Right lobe of liver (tissue), 6 donors: Measurements from ENCODE around the gene CADM2. TPM values are rescaled to one million over a fixed set of nuclear protein-coding genes. Genes with fewer than 3 reads are reported as not detected.

ENCODE experiments used
- ATAC-seq, 4 donors: fragments of 200-7000 bp; cut with Tn5 transposase; one replicate each; pipeline ENCODE4 v1.9.1; 2020; ENCODE audit warnings: mild to moderate bottlenecking in 4 of 4, moderate library complexity in 4 of 4
- DNase-seq, 3 donors: peaks; one replicate each; pipeline ENCODE4 v3.0.0-alpha.2; 2020
- H3K27ac ChIP-seq, 3 donors: fragments of 200-600 bp; one replicate each; pipeline ENCODE4 v1.8.0; 2022
- H3K27me3 ChIP-seq, 2 donors: fragments of 200-600 bp; one replicate each; pipeline ENCODE4 v1.8.0; 2022
- H3K36me3 ChIP-seq, 4 donors: fragments of 200-600 bp; sonication (generic) in 1 of 4; one replicate each; pipeline versions ENCODE4 v1.5.1 to v1.8.0; 2017 to 2022; ENCODE audit warnings: control low read depth in 1 of 4
- H3K4me1 ChIP-seq, 4 donors: fragments of 200-600 bp; sonication (generic) in 1 of 4; one replicate each; pipeline versions ENCODE4 v1.5.1 to v1.8.0; 2017 to 2022; ENCODE audit warnings: control low read depth in 1 of 4
- H3K4me3 ChIP-seq, 3 donors: fragments of 200-600 bp; one replicate each; pipeline ENCODE4 v1.8.0; 2022
- H3K9me3 ChIP-seq, 4 donors: fragments of 200-600 bp; sonication (generic) in 1 of 4; one replicate each; pipeline versions ENCODE4 v1.5.1 to v1.8.0; 2017 to 2022; ENCODE audit warnings: control low read depth in 1 of 4
- CTCF ChIP-seq, 4 donors: fragments of 200-600 bp in 3 of 4; fragments of 450-650 bp in 1 of 4; IDR thresholded peaks; one replicate each; pipeline versions ENCODE4 v1.5.1 to v1.8.0; 2016 to 2022; ENCODE audit warnings: antibody characterized with exemption in 4 of 4, mild to moderate bottlenecking in 2 of 4
- POLR2A ChIP-seq: fragments of 450-650 bp; IDR thresholded peaks from one replicate; pipeline ENCODE4 v1.6.1; 2017; ENCODE audit warnings: antibody characterized with exemption, mild to moderate bottlenecking
- WGBS: methylation state at CpG from one replicate; pipeline ENCODE4 v1.1.6; 2018; ENCODE audit warnings: low coverage, low lambda C conversion rate; ENCODE audit not compliant: insufficient coverage; ENCODE audit errors: missing lambda C conversion rate; 5-methylcytosine and 5-hydroxymethylcytosine counted together
- intact Hi-C, 2 donors: fragments of 100-400 bp; cut with DNase I; formaldehyde crosslinking; loops; one replicate each; pipeline versions ENCODE4 v1.11.2 to v1.14.1; 2022
- total RNA-seq, 6 experiments: library from RNA; depleted of rRNA in 2 of 6; stranded (reverse); fragments of >200 nt in 2 of 6; fragmentation: NEBNext Ultra II Directional in 3 of 6; extraction: Animal tissue kit (Norgen Biotek cat#: 25700) in 3 of 6; gene quantifications; one replicate each; pipeline versions ENCODE4 v1.1.0 to v1.2.4, GENCODE V29; 2016 to 2023
- donor health status: DM: no; HTN: yes; CAD: no.
- donor health status: DM: no; HTN: no; CAD: no.
- donor health status: DM: no; HTN: no; CAD: no.
- donor health status: DM: no; HTN: yes; CAD: no.
- donor health status: DM: no; HTN: yes; CAD: no.

Gene CADM2
- total RNA-seq, 6 experiments from 2014 or later: under 0.01 to 1.7 (median 0.15) TPM

- WGBS: 56% methylated on average over 2 of the region's 2 CpGs
- no peak overlapping the region for H3K27ac ChIP-seq
- H3K9me3 ChIP-seq: no peaks in the 10 kb centered on the region
- ATAC-seq: no peak
- DNase-seq: no peak
- no peaks in the 10 kb centered on the region for H3K27me3 ChIP-seq
- H3K4me3 ChIP-seq: no peak overlapping the region
- no peaks in the 10 kb centered on the region for H3K4me1 ChIP-seq
- no peak for TF ChIP-seq CTCF (IDR thresholded peaks at IDR 0.05)
- no peak for TF ChIP-seq POLR2A
- H3K36me3 ChIP-seq: no peaks in the 10 kb centered on the region
- intact Hi-C loops: no loop called here
Observed at GRCh38 chr3:85912980-85913379, 954.2 kb downstream of the CADM2 start.

GRCh38 chr3:85922374-85922773 is 963.6 kb downstream of the CADM2 start:
- Histone ChIP-seq H3K4me1 (no peaks in the 10 kb centered on the region), H3K9me3 (no peaks in the 10 kb centered on the region), H3K36me3 (no peaks in the 10 kb centered on the region), H3K4me3 (no peak overlapping the region), H3K27me3 (no peaks in the 10 kb centered on the region), H3K27ac (no peak overlapping the region)
- DNase-seq (no peak), ATAC-seq (no peak)
- TF ChIP-seq CTCF (IDR thresholded peaks at IDR 0.05) (no peak), POLR2A (no peak)
- intact Hi-C loops: no loop called here
- WGBS: 33% methylated on average over 3 of the region's 3 CpGs

GRCh38 chr3:85930718-85931117 is 971.9 kb downstream of the CADM2 start:
- H3K27ac ChIP-seq: no peak overlapping the region
- no peak overlapping the region for H3K4me3 ChIP-seq
- no peaks in the 10 kb centered on the region for H3K4me1 ChIP-seq
- 44% methylated on average over 1 of the region's 1 CpG for WGBS
- no peaks in the 10 kb centered on the region for H3K36me3 ChIP-seq
- TF ChIP-seq CTCF (IDR thresholded peaks at IDR 0.05) (no peak), POLR2A (no peak)
- no peak for ATAC-seq
- no peak for DNase-seq
- intact Hi-C loops: no loop called here
- no peaks in the 10 kb centered on the region for H3K27me3 ChIP-seq
- H3K9me3 ChIP-seq: no peaks in the 10 kb centered on the region

- WGBS: 44% methylated on average over 5 of the region's 5 CpGs
- no peak overlapping the region for H3K4me3 ChIP-seq
- no peaks in the 10 kb centered on the region for H3K27me3 ChIP-seq
- TF ChIP-seq CTCF (IDR thresholded peaks at IDR 0.05) (no peak), POLR2A (no peak)
- no peak overlapping the region for H3K27ac ChIP-seq
- ATAC-seq: no peak
- intact Hi-C loops: no loop called here
- H3K4me1 ChIP-seq: no peaks in the 10 kb centered on the region
- no peak for DNase-seq
- H3K9me3 ChIP-seq: no peaks in the 10 kb centered on the region
- H3K36me3 ChIP-seq: no peaks in the 10 kb centered on the region
Observed at GRCh38 chr3:85933326-85933725, 974.5 kb downstream of the CADM2 start.

- no peak overlapping the region for H3K4me3 ChIP-seq
- H3K4me1 ChIP-seq: no peaks in the 10 kb centered on the region
- 54% methylated on average over 1 of the region's 1 CpG for WGBS
- no peak overlapping the region for H3K27ac ChIP-seq
- H3K36me3 ChIP-seq: no peaks in the 10 kb centered on the region
- intact Hi-C loops: no loop called here
- no peaks in the 10 kb centered on the region for H3K27me3 ChIP-seq
- no peak for TF ChIP-seq CTCF (IDR thresholded peaks at IDR 0.05)
- TF ChIP-seq POLR2A: no peak
- ATAC-seq (no peak), DNase-seq (no peak)
- no peaks in the 10 kb centered on the region for H3K9me3 ChIP-seq
Observed at GRCh38 chr3:85935171-85935570, 976.4 kb downstream of the CADM2 start.
